HG03025 (cell line): Measurements from ENCODE around the gene PSMD3.

Source experiments
- ATAC-seq: cut with Tn5 transposase; IDR thresholded peaks from one replicate; pipeline ENCODE4 v1.9.1; 2021; ENCODE audit warnings: mild to moderate bottlenecking, moderate library complexity; ENCODE audit not compliant: unreplicated experiment, low FRiP score

PSMD3 gene

GRCh38 chr17:39955726-39956225, 24.8 kb upstream of the PSMD3 start:
- ATAC-seq, result no peak

GRCh38 chr17:39960524-39961041, 20.0 kb upstream of the PSMD3 start:
- ATAC-seq, result no peak

- no peak for ATAC-seq
These were observed 17.9 kb upstream of the PSMD3 start, which contains the start of gene GSDMA for GRCh38 chr17:39962642-39963220. GSDMA (plus strand) TSS chr17:39963004; CDS start chr17:39965688, 2,684 bp downstream.

GRCh38 chr17:39963829-39964228, 16.8 kb upstream of the PSMD3 start:
- no peak for ATAC-seq

- ATAC-seq, result no peak
These were observed 15.4 kb upstream of the PSMD3 start for GRCh38 chr17:39965017-39965699.

- ATAC-seq, result no peak
These were observed 13.8 kb upstream of the PSMD3 start for GRCh38 chr17:39966771-39967170.

- ATAC-seq, result no peak
These were observed 11.8 kb upstream of the PSMD3 start for GRCh38 chr17:39968761-39969160.

GRCh38 chr17:39969375-39969774, 11.2 kb upstream of the PSMD3 start:
- ATAC-seq, result no peak

GRCh38 chr17:39970157-39970692, 10.4 kb upstream of the PSMD3 start:
- ATAC-seq, result no peak

GRCh38 chr17:39971076-39971603, 9.5 kb upstream of the PSMD3 start:
- no peak for ATAC-seq

- ATAC-seq, result no peak
These were observed 8.3 kb upstream of the PSMD3 start for GRCh38 chr17:39972271-39972670.

GRCh38 chr17:39973496-39973895, 7.1 kb upstream of the PSMD3 start:
- ATAC-seq, result no peak

GRCh38 chr17:39974433-39974832, 6.2 kb upstream of the PSMD3 start:
- ATAC-seq, result no peak

GRCh38 chr17:39975801-39976200, 4.8 kb upstream of the PSMD3 start:
- no peak for ATAC-seq

- ATAC-seq, result no peak
These were observed 1.5 kb upstream of the PSMD3 start for GRCh38 chr17:39979016-39979670.

GRCh38 chr17:39979893-39980350, 685 bp upstream of the PSMD3 start:
- ATAC-seq, result peak; percentile 25

GRCh38 chr17:39981207-39981741, 667 bp downstream of the PSMD3 start:
- ATAC-seq, result no peak

- no peak for ATAC-seq
These were observed 1.3 kb downstream of the PSMD3 start for GRCh38 chr17:39981766-39982375.

GRCh38 chr17:39988206-39988810, 7.7 kb downstream of the PSMD3 start:
- ATAC-seq, result no peak

GRCh38 chr17:39994448-39994847, 13.8 kb downstream of the PSMD3 start:
- ATAC-seq, result no peak
